ENCODE data around the gene TTC39C.

- TF ChIP-seq TAF1 (IDR thresholded peaks at IDR 0.05; ENCODE audit: low read depth) (no peak), CEBPB (IDR thresholded peaks at IDR 0.05) (no peak), FOXM1 (IDR thresholded peaks at IDR 0.05; ENCODE audit: borderline replicate concordance, low read depth) (no peak), YY1 (IDR thresholded peaks at IDR 0.05; ENCODE audit: low read depth) (no peak), EP300 (IDR thresholded peaks at IDR 0.05; ENCODE audit: borderline replicate concordance) (no peak), REST (IDR thresholded peaks at IDR 0.05; ENCODE audit: low read depth) (no peak), TEAD4 (IDR thresholded peaks at IDR 0.05) (no peak), ZBTB7A (IDR thresholded peaks at IDR 0.05; ENCODE audit: low read depth) (no peak), NFIC (IDR thresholded peaks at IDR 0.05) (no peak), RAD21 (IDR thresholded peaks at IDR 0.05; ENCODE audit: low read depth) (no peak), TCF12 (IDR thresholded peaks at IDR 0.05; ENCODE audit: low read depth) (no peak), MAX (IDR thresholded peaks at IDR 0.05) (no peak), EGR1 (IDR thresholded peaks at IDR 0.05) (no peak), CREB1 (IDR thresholded peaks at IDR 0.05; ENCODE audit: low read depth) (no peak)
These were observed 97.4 kb downstream of the TTC39C start for GRCh38 chr18:24111936-24112335.

All from Ishikawa (cell line).